ENCODE results near the gene AGBL4.

The AGBL4 gene

DNA sequence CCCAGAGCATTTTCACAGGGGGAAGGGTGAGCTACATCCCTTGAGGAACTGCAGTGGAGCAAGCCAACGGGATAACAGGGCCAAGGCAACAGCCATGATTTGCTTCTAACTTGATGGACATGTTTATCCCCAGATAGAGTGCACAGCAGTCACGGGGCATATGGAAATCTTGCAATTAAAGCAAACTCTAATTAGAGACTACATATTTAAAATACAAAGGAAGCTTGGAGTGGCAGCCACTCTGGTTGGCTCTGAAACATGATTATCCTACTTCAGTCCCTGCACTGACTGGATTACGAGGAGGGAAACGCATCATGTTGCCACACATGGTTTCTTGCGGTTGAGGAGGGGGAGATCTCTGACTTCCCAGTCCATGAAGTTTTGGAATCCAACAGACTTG, 1307.8 kb downstream of the AGBL4 start:
- TF ChIP-seq OSR1 (CRISPR knock-in tag; IDR thresholded peaks at IDR 0.05) (no peak), ZNF70 (CRISPR knock-in tag; IDR thresholded peaks at IDR 0.05) (no peak), ZFP30 (CRISPR knock-in tag; IDR thresholded peaks at IDR 0.05) (no peak), SNAI2 (CRISPR knock-in tag; IDR thresholded peaks at IDR 0.05) (no peak), ZNF565 (CRISPR knock-in tag; conservative IDR thresholded peaks at IDR 0.05; ENCODE audit: low read depth) (no peak), ARNTL (CRISPR knock-in tag; IDR thresholded peaks at IDR 0.05; ENCODE audit: borderline replicate concordance, low read depth) (no peak), PPARA (CRISPR knock-in tag; IDR thresholded peaks at IDR 0.05; ENCODE audit: borderline replicate concordance) (no peak), GLIS3 (CRISPR knock-in tag; IDR thresholded peaks at IDR 0.05) (no peak), TCF4 (CRISPR knock-in tag; IDR thresholded peaks at IDR 0.05; ENCODE audit: borderline replicate concordance) (no peak), BACH2 (CRISPR knock-in tag; IDR thresholded peaks at IDR 0.05; ENCODE audit: borderline replicate concordance) (no peak), TOX (CRISPR knock-in tag; IDR thresholded peaks at IDR 0.05; ENCODE audit: borderline replicate concordance) (no peak), ESRRG (CRISPR knock-in tag; IDR thresholded peaks at IDR 0.05) (no peak), ISL1 (CRISPR knock-in tag; IDR thresholded peaks at IDR 0.05) (no peak), ZNF8 (CRISPR knock-in tag; IDR thresholded peaks at IDR 0.05) (no peak)
- TF ChIP-seq, protein P1, sequence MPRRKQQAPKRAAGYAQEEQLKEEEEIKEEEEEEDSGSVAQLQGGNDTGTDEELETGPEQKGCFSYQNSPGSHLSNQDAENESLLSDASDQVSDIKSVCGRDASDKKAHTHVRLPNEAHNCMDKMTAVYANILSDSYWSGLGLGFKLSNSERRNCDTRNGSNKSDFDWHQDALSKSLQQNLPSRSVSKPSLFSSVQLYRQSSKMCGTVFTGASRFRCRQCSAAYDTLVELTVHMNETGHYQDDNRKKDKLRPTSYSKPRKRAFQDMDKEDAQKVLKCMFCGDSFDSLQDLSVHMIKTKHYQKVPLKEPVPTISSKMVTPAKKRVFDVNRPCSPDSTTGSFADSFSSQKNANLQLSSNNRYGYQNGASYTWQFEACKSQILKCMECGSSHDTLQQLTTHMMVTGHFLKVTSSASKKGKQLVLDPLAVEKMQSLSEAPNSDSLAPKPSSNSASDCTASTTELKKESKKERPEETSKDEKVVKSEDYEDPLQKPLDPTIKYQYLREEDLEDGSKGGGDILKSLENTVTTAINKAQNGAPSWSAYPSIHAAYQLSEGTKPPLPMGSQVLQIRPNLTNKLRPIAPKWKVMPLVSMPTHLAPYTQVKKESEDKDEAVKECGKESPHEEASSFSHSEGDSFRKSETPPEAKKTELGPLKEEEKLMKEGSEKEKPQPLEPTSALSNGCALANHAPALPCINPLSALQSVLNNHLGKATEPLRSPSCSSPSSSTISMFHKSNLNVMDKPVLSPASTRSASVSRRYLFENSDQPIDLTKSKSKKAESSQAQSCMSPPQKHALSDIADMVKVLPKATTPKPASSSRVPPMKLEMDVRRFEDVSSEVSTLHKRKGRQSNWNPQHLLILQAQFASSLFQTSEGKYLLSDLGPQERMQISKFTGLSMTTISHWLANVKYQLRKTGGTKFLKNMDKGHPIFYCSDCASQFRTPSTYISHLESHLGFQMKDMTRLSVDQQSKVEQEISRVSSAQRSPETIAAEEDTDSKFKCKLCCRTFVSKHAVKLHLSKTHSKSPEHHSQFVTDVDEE (CRISPR knock-in tag; IDR thresholded peaks at IDR 0.05) = no peak
- TF ChIP-seq, protein P2, sequence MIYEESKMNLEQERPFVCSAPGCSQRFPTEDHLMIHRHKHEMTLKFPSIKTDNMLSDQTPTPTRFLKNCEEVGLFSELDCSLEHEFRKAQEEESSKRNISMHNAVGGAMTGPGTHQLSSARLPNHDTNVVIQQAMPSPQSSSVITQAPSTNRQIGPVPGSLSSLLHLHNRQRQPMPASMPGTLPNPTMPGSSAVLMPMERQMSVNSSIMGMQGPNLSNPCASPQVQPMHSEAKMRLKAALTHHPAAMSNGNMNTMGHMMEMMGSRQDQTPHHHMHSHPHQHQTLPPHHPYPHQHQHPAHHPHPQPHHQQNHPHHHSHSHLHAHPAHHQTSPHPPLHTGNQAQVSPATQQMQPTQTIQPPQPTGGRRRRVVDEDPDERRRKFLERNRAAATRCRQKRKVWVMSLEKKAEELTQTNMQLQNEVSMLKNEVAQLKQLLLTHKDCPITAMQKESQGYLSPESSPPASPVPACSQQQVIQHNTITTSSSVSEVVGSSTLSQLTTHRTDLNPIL (CRISPR knock-in tag; IDR thresholded peaks at IDR 0.05; ENCODE audit: low read depth) = no peak
- TF ChIP-seq, protein P3, sequence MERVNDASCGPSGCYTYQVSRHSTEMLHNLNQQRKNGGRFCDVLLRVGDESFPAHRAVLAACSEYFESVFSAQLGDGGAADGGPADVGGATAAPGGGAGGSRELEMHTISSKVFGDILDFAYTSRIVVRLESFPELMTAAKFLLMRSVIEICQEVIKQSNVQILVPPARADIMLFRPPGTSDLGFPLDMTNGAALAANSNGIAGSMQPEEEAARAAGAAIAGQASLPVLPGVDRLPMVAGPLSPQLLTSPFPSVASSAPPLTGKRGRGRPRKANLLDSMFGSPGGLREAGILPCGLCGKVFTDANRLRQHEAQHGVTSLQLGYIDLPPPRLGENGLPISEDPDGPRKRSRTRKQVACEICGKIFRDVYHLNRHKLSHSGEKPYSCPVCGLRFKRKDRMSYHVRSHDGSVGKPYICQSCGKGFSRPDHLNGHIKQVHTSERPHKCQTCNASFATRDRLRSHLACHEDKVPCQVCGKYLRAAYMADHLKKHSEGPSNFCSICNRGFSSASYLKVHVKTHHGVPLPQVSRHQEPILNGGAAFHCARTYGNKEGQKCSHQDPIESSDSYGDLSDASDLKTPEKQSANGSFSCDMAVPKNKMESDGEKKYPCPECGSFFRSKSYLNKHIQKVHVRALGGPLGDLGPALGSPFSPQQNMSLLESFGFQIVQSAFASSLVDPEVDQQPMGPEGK (CRISPR knock-in tag; IDR thresholded peaks at IDR 0.05; ENCODE audit: borderline replicate concordance) = no peak
- TF ChIP-seq, protein P4, sequence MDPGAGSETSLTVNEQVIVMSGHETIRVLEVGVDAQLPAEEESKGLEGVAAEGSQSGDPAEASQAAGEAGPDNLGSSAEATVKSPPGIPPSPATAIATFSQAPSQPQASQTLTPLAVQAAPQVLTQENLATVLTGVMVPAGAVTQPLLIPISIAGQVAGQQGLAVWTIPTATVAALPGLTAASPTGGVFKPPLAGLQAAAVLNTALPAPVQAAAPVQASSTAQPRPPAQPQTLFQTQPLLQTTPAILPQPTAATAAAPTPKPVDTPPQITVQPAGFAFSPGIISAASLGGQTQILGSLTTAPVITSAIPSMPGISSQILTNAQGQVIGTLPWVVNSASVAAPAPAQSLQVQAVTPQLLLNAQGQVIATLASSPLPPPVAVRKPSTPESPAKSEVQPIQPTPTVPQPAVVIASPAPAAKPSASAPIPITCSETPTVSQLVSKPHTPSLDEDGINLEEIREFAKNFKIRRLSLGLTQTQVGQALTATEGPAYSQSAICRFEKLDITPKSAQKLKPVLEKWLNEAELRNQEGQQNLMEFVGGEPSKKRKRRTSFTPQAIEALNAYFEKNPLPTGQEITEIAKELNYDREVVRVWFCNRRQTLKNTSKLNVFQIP (CRISPR knock-in tag; IDR thresholded peaks at IDR 0.05; ENCODE audit: borderline replicate concordance, low read depth) = no peak
- TF ChIP-seq, protein P5, sequence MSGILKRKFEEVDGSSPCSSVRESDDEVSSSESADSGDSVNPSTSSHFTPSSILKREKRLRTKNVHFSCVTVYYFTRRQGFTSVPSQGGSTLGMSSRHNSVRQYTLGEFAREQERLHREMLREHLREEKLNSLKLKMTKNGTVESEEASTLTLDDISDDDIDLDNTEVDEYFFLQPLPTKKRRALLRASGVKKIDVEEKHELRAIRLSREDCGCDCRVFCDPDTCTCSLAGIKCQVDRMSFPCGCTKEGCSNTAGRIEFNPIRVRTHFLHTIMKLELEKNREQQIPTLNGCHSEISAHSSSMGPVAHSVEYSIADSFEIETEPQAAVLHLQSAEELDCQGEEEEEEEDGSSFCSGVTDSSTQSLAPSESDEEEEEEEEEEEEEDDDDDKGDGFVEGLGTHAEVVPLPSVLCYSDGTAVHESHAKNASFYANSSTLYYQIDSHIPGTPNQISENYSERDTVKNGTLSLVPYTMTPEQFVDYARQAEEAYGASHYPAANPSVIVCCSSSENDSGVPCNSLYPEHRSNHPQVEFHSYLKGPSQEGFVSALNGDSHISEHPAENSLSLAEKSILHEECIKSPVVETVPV (CRISPR knock-in tag; IDR thresholded peaks at IDR 0.05) = no peak
- no peak for ATAC-seq

DNA sequence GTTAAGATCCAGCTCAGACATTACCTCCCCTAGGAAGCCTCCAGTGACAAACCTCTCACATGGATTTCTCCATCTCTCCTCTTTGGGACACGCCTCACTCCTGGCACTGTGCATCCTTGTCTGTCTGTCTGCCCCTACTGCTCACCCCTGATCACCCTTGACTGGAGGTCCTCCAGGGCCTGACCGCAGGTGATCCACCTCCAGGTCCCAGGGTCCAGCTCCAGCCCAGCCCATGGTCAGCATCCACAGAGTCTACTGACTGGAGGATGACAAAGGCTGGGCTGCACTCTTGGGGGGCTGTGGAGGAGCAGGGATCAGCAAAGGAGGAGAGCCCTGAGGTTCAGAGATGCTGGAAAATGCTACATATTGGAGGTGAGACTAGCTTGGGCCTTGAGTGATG, 1312.8 kb downstream of the AGBL4 start:
- no peak for TF ChIP-seq ZNF8 (CRISPR knock-in tag; IDR thresholded peaks at IDR 0.05)
- no peak for TF ChIP-seq BACH2 (CRISPR knock-in tag; IDR thresholded peaks at IDR 0.05; ENCODE audit: borderline replicate concordance)
- TF ChIP-seq, protein P4 (CRISPR knock-in tag; IDR thresholded peaks at IDR 0.05; ENCODE audit: borderline replicate concordance, low read depth) = no peak
- no peak for TF ChIP-seq SNAI2 (CRISPR knock-in tag; IDR thresholded peaks at IDR 0.05)
- no peak for TF ChIP-seq ISL1 (CRISPR knock-in tag; IDR thresholded peaks at IDR 0.05)
- TF ChIP-seq RARB (CRISPR knock-in tag; IDR thresholded peaks at IDR 0.05) = no peak
- no peak for TF ChIP-seq CSDC2 (CRISPR knock-in tag; IDR thresholded peaks at IDR 0.05)
- TF ChIP-seq, protein P2 (CRISPR knock-in tag; IDR thresholded peaks at IDR 0.05; ENCODE audit: low read depth) = no peak
- TF ChIP-seq, protein P3 (CRISPR knock-in tag; IDR thresholded peaks at IDR 0.05; ENCODE audit: borderline replicate concordance) = no peak
- no peak for TF ChIP-seq OSR1 (CRISPR knock-in tag; IDR thresholded peaks at IDR 0.05)
- no peak for TF ChIP-seq ZNF565 (CRISPR knock-in tag; conservative IDR thresholded peaks at IDR 0.05; ENCODE audit: low read depth)
- TF ChIP-seq ESRRG (CRISPR knock-in tag; IDR thresholded peaks at IDR 0.05) = no peak
- no peak for TF ChIP-seq GLIS3 (CRISPR knock-in tag; IDR thresholded peaks at IDR 0.05)
- no peak for TF ChIP-seq ZNF70 (CRISPR knock-in tag; IDR thresholded peaks at IDR 0.05)
- TF ChIP-seq ZFP3 (CRISPR knock-in tag; IDR thresholded peaks at IDR 0.05) = no peak
- no peak for TF ChIP-seq TOX (CRISPR knock-in tag; IDR thresholded peaks at IDR 0.05; ENCODE audit: borderline replicate concordance)
- no peak for TF ChIP-seq TCF4 (CRISPR knock-in tag; IDR thresholded peaks at IDR 0.05; ENCODE audit: borderline replicate concordance)
- TF ChIP-seq PPARA (CRISPR knock-in tag; IDR thresholded peaks at IDR 0.05; ENCODE audit: borderline replicate concordance) = no peak
- no peak for ATAC-seq
